HFFc6 (cell line): ENCODE data around the gene FCRL2. TPM values are rescaled to one million over a fixed set of nuclear protein-coding genes. Genes with fewer than 3 reads are reported as not detected.
"Not testable (repeated sequence)": the region's sequence is repeated elsewhere in the genome, so short reads cannot be mapped to it uniquely, and the experiment has no call there.

Experiments
- DNase-seq: peaks from one replicate; pipeline ENCODE4 v3.0.0-alpha.2; 2018
- H3K27ac Mint-ChIP-seq: 2 replicates; pipeline ENCODE4 v1.8.0; 2020; ENCODE audit warnings: mild to moderate bottlenecking, mixed read lengths
- H3K27me3 Mint-ChIP-seq: 2 replicates; pipeline ENCODE4 v1.8.0; 2021; ENCODE audit warnings: mild to moderate bottlenecking, moderate library complexity, mixed read lengths; ENCODE audit not compliant: insufficient read depth
- H3K36me3 Mint-ChIP-seq: 2 replicates; pipeline ENCODE4 v1.8.0; 2021; ENCODE audit warnings: low read depth, mixed read lengths
- H3K4me1 Mint-ChIP-seq: 2 replicates; pipeline ENCODE4 v1.8.0; 2020; ENCODE audit warnings: low read depth, mixed read lengths
- H3K4me3 Mint-ChIP-seq: 2 replicates; pipeline ENCODE4 v1.8.0; 2020; ENCODE audit warnings: mild to moderate bottlenecking, moderate library complexity, mixed read lengths
- H3K9me3 Mint-ChIP-seq: 2 replicates; pipeline ENCODE4 v1.8.0; 2020; ENCODE audit warnings: mild to moderate bottlenecking, mixed read lengths
- total RNA-seq, 6 experiments: library from RNA; stranded (reverse); fragmentation: NEBNext Ultra II Directional; extraction: Animal tissue kit (Norgen Biotek cat#: 25700); gene quantifications; 2 replicates in 1 of 6; 3 replicates in 5 of 6; pipeline ENCODE4 v1.2.3, GENCODE V29; 2021
- TF ChIP-seq, protein P1 (sequence below): fragments of 200-600 bp; sonication (generic); IDR thresholded peaks from 2 replicates; pipeline ENCODE4 v1.5.0; 2021; ENCODE audit warnings: antibody characterized with exemption, mild to moderate bottlenecking

FCRL2 gene
- total RNA-seq, 6 experiments from 2014 or later = not detected

DNA sequence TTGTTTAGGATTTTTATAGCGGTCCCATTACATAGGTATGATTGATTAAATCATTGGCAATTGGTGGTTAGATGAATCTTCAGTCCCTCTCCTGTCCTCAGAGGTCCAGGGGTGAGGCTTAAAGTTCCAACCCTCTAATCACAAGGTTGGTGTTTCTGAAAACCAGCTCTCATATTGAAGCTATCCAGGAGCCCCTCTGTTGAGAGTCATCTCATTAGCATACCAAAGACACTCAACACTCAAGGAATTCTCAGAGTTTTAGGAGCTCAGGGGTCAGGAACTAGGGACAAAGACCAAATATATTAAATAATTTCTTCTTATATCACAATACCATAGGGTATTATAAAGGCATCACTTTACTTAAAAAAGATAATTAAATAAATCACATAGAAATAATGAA, 23.3 kb downstream of the FCRL2 start:
- peaks cover 13% of the 10 kb centered on the region for H3K9me3 Mint-ChIP-seq
- no peaks in the 10 kb centered on the region for H3K4me1 Mint-ChIP-seq
- peaks cover 3% of the 10 kb centered on the region; the same call in 1 of the 2 replicates for H3K27me3 Mint-ChIP-seq
- DNase-seq = no peak
- no peak overlapping the region for H3K4me3 Mint-ChIP-seq
- TF ChIP-seq, protein P1, sequence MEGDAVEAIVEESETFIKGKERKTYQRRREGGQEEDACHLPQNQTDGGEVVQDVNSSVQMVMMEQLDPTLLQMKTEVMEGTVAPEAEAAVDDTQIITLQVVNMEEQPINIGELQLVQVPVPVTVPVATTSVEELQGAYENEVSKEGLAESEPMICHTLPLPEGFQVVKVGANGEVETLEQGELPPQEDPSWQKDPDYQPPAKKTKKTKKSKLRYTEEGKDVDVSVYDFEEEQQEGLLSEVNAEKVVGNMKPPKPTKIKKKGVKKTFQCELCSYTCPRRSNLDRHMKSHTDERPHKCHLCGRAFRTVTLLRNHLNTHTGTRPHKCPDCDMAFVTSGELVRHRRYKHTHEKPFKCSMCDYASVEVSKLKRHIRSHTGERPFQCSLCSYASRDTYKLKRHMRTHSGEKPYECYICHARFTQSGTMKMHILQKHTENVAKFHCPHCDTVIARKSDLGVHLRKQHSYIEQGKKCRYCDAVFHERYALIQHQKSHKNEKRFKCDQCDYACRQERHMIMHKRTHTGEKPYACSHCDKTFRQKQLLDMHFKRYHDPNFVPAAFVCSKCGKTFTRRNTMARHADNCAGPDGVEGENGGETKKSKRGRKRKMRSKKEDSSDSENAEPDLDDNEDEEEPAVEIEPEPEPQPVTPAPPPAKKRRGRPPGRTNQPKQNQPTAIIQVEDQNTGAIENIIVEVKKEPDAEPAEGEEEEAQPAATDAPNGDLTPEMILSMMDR = no peak
- H3K27ac Mint-ChIP-seq = no peak overlapping the region
- no peaks in the 10 kb centered on the region for H3K36me3 Mint-ChIP-seq

DNA sequence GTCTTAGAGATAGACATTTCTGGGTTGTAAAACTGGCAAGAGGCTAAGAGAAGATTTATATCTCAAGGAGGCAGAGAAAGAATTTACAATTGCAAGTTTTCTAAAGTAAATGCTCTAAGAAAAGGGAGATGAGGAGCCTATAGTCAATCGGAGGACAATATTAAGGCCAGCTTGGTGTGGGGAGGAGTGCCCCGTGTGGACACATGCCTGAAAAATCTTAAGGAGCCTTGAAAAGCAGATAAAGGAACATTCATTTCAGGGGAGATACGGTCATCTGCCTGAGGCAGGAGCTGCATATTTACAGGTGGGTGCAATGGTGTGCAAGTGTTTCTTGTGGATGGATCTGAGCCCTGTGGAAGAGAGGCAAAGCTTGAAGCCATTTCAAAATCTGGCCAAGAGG, 25.6 kb downstream of the FCRL2 start:
- TF ChIP-seq, protein P1 = no peak
- Mint-ChIP-seq H3K27me3 (peaks cover 3% of the 10 kb centered on the region; the same call in 1 of the 2 replicates), H3K4me3 (no peak overlapping the region), H3K9me3 (peaks cover 7% of the 10 kb centered on the region), H3K36me3 (no peaks in the 10 kb centered on the region), H3K4me1 (no peaks in the 10 kb centered on the region), H3K27ac (no peak overlapping the region)
- no peak for DNase-seq

DNA sequence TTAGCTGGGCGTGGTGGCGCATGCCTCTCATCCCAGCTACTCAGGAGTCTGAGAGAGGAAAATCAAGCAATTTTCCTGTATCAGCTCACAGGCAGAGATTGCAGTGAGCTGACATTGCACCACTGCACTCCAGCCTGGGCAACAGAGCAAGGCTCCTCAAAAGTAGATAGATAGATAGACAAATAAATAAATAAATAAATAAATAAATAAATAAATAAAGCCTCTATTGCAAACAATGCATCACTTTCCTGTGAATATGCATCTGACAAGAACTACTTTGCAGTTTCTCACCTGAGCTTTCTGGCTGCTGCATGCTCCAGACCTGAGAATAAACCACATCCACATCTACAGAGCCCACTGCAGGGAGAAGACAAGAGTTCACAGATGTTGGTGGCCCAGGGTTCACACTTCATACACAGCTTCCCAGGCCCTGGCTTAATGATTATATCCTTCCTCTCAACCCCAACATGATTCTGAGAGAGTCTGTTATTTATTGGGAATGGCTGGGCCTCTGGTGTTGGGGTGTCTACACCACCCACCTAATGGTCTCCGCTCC, 28.6 kb downstream of the FCRL2 start:
- H3K9me3 Mint-ChIP-seq = peaks cover 7% of the 10 kb centered on the region
- H3K27me3 Mint-ChIP-seq = peaks cover 3% of the 10 kb centered on the region; the same call in 1 of the 2 replicates
- no peaks in the 10 kb centered on the region for H3K4me1 Mint-ChIP-seq
- TF ChIP-seq, protein P1 = no peak
- H3K36me3 Mint-ChIP-seq = no peaks in the 10 kb centered on the region
- no peak for DNase-seq
- no peak overlapping the region for H3K27ac Mint-ChIP-seq
- H3K4me3 Mint-ChIP-seq = no peak overlapping the region

DNA sequence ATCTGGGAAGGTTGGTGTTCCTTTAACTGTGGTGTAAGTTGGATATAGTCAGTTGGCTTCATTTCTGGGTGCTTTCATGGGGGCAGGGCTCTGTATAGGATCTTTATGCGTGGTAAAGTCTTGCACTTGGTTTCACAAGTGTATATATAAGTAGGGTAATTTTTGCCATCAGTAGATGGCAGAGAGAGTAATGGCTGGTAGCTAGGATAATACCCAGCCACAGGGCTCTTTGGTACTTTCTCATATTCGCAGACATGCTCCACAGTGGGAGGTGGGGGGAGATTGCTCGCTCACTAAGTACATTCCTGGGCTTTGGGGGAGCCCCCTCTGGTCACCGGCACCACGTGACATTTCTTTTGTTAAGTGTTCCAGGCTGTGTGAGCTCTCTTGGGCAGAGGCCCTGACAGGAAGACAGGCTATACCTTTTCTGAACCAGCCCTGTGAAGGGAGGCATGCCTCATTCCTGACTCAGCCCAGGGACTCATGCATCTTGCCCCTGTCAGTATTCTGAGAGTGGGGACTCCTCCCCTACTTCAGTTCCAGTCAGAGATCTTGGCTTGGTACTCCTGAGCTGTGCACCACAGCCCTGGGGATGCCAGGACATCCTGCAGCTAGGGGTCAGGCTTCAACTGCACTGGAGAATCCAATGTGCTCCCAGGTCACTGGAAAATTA, 37.6 kb downstream of the FCRL2 start:
- Mint-ChIP-seq H3K27ac (no peak overlapping the region), H3K9me3 (peaks cover 14% of the 10 kb centered on the region), H3K4me3 (no peak overlapping the region), H3K4me1 (no peaks in the 10 kb centered on the region), H3K27me3 (no peaks in the 10 kb centered on the region), H3K36me3 (no peaks in the 10 kb centered on the region)
- TF ChIP-seq, protein P1 = no peak
- no peak for DNase-seq

DNA sequence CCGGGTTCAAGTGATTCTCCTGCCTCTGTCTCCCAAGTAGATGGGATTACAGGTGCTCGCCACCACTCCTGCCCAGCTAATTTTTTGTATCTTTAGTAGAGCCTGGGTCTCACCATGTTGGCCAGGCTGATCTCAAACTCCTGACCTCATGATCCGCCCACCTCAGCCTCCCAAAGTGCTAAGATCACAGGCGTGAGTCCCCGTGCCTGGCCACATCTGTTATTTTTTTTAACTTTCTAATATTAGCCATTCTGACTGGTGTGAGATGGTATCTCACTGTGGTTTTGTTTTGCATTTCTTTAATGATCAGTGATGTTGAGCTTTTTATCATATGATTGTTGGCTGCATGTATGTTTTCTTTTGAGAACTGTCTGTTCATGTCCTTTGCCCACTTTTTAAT, 40.9 kb downstream of the FCRL2 start:
- DNase-seq, H3K27me3 Mint-ChIP-seq, H3K4me1 Mint-ChIP-seq, H3K4me3 Mint-ChIP-seq, H3K36me3 Mint-ChIP-seq, H3K27ac Mint-ChIP-seq: not testable (repeated sequence)
- peaks cover 14% of the 10 kb centered on the region for H3K9me3 Mint-ChIP-seq

DNA sequence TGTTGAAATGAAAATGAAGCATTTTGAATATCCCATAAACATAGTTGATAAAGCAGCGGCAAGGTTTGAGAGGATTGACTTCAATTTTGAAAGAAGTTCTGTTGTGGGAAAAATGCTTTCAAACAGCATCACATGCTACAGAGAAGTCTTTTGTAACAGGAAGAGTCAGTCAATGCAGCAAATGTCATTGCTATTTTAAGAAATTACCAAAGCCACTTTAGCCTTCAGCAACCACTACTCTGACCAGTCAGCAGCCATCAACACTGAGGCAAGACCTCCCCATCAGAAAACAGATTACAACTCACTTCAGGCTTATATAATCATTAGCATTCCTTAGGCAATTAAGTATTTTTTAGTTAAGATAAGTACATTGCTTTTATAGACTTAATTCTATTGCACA, 42.6 kb downstream of the FCRL2 start:
- DNase-seq = no peak
- Mint-ChIP-seq H3K9me3 (peaks cover 8% of the 10 kb centered on the region), H3K27ac (no peak overlapping the region), H3K36me3 (no peaks in the 10 kb centered on the region), H3K4me3 (no peak overlapping the region), H3K27me3 (no peaks in the 10 kb centered on the region), H3K4me1 (no peaks in the 10 kb centered on the region)
- TF ChIP-seq, protein P1 = no peak
